Measurements from ENCODE around the gene SLC9B2.
"Not testable (repeated sequence)": the region's sequence is repeated elsewhere in the genome, so short reads cannot be mapped to it uniquely, and the experiment has no call there.

Gene SLC9B2

DNA sequence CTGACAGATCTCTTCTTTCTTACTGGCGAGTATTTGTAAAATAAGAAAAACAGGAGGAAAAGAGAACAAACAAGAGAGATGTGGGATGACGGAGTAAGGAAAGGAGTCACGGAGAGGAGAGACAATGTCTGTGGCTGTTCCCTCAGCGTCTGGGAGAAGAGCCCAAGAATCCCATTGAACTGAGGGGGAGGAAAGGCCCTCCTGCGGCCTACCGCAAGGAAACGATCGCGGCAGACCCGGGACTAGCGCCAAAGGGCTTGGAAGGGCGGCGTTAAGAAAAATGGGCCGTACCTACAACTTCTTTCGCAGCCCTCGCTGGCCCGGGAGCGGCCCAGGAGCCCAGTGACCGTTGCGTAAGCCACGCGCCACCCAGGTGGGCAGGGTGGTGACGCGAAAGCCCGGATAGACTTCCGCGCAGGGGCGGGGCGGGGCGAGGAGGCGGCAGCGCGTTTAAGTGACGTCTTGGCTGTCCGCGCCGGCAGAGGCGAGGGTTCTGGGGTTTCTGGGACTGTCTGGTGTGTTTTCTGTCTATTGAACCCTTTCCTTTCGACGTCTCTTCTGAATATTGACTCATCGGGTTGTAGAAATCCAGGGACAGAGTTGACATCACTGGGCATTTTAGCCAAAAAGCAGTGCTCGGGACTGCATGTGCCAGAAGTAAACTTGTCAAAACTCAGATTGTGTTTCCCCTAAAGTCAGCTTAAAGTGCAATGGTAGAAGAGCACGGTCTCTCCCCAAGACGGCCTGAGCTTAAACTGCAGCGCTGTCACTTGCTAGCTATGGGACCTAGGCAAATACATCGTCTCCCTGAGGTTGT lies 57.0 kb downstream of the SLC9B2 start, which contains the start of gene SLC9B1:
SLC9B1 (minus strand) TSS at position 398 of the 817 bp plus-strand sequence. CDS start 27,994 bp downstream, outside the sequence.
- peak; percentile 94 for DNase-seq (ENCODE audit: low spot score)

DNA sequence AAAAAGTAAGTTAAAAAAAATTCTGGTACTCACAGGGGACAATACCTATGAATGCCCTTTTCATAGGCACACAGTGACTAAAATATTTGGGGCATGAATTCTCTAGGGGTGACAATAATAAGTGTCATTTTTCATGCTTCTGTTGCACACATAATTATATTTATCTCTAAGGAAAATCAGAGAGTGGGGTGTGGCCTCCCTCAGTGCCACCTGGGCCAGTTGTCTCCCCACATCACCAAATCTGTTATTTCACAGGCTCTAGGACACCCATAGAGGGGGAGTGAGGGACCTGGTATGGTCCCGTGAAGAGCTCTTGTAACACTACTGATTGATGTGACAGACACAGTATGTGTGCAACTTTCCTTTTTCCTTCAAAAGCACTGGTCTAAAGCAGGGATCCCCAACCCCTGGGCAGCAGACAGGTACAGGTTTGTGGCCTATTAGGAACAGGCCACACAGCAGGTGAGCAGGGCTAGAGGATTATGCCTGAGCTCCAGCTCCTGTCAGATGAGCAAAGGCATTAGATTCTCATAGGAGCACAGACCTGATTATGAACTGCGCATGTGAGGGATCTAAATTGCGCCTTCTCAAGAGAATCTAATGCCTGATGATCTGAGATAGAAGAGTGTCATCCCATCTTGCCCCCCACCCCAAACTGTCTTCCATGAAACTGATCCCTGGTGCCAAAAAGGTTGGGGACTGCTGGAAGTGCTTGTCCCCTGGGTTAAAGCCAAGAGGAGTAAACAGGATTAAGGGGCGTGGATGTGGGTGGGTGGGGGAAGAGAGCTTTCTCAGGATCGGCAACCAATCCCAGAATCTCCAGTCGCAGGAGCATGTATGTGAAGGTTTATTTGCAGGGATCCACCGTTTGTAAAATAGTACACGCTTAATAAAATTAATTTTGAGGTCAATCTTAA lies 57.9 kb downstream of the SLC9B2 start:
- peak; percentile 40 for DNase-seq (ENCODE audit: low spot score)

DNA sequence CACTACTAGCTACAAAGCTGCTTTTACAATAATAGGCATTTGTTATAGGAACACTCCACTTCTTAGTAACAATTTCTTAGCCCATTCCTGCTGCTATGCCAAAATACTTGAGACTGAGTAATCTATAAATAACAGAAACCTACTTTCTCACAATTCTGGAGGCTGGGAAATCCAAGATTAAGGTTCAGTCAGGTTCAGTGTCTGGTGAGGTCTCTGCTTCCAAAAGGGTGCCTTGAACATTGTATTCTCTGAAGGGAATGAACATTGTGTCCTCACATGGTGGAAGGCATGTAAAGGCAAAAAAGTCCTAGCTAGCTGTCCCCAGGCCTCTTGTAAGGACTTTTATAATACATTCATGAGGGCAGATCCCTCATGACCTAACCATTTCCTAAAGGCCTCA lies 64.0 kb downstream of the SLC9B2 start:
- peak; percentile 36 for DNase-seq (ENCODE audit: low spot score)

DNA sequence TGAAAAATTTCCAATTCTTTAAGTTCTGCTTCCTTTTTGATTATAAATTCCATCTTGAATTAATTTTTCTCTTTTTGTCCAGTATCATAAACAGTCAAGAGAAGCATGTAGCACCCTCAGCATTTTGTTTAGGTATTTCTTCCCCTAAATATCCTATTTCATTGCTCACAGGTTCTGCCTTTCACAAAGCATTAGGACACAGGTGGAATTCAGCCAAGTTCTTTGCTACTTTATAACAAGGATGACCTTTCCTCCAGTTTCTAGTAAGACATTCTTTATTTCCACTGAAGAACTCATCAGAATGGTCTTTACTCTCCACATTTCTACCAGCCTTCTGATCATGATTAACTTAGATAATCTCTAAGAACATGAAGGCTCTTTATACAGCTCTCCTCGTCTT lies 64.5 kb downstream of the SLC9B2 start:
- no peak for DNase-seq (ENCODE audit: low spot score)

DNA sequence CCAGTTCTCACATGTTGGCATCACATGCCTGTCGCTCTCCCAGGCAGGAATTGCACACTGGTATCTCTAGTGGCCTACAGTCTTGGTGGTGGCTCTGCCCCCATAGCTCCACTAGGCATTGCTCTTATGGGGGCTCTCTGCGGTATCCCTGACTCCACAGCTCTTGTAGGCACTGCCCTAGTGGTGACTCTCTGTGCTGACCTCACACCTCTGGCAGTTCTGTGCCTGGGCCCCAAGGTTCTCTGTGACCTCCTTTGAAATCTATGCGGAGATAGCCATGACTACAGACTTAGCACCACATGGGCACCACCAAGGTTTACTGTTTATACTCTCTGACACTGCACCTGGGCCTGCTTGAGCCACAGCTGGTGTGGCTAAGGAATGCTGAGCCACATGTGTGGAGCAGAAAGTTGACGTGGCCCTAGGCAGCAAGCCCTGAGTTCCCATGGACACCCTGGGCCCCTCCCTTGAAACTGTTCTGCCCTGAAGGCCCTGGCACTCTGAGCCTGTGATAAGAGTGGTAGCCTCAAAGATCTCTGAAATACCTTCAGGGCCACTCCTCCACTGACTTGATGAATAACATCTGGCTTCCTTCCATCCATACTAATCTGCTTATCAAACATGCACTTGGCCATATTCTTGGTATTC lies 65.1 kb downstream of the SLC9B2 start:
- peak; percentile 87 for DNase-seq (ENCODE audit: low spot score)

DNA sequence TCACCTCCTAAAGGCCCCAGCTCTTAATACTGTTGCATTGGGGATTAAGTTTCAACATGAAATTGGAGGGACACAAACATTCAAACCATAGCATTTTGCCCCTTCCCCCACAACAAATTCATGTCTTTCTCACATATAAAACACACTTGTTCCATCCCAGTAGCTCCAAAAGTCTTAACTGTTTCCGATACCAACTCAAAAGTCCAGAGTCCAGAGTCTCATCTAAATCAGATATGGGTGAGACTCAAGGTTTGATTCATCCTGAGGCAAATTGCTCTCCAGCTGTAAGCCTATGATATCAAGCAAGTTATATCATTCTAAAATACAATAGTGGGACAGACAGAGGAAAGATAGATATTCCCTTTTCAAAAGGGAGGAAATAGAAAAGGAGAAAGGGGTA lies 65.8 kb downstream of the SLC9B2 start:
- DNase-seq (ENCODE audit: low spot score), result peak; percentile 30

DNA sequence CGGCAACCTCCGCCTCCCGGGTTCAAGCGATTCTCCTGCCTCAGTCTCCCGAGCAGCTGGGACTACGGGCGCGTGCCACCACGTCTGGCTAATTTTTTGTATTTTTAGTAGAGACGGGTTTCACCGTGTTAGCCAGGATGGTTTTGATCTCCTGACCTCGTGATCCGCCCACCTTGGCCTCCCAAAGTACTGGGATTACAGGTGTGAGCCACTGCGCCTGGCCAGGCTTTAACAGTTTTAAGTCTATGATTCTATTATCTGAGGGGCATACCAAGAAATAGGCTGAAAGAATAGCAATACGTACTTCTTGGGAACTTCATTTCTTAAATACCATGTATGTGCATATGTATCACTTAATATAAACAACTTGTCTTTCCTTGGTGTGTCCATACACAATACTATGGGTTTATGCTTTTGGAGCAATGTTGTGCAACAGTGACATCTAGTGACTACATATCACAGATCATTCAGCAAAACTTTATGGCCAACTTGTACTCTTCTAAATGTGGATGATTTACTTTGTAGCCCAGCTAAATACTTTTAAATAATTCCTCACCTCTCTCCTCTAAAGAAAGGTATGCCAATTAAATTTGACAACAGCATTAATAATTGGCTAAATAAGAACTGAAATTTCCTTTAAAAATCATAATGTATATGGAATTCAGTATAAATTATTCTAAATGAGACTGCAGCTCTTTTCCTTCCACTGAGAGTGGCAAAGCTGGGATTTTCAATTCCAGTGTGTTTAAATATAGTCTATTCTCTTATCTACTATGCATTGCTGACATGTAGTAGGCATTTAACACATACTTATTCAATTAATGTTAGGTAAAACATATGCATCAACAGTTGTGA lies 67.5 kb downstream of the SLC9B2 start:
- peak; percentile 86 for DNase-seq (ENCODE audit: low spot score)

DNA sequence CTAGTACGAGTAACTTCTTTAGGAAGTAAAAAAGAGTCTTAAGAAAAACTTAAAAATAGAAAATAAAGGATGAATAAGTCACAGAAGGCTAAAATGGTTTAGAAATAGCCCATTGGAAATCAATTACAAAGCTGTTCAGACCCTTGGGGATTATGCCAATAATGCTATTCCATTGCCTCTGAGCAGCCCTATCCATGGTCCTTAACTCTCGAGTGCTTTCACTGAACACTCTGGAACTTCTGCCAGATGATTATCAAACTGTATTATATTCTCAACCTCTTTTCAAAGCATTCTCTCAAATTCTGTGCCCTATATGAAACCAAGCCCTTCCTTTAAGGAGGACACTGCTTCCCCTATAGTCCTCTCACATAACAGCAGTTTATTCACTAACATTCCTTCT lies 74.0 kb downstream of the SLC9B2 start:
- DNase-seq (ENCODE audit: low spot score), result no peak

DNA sequence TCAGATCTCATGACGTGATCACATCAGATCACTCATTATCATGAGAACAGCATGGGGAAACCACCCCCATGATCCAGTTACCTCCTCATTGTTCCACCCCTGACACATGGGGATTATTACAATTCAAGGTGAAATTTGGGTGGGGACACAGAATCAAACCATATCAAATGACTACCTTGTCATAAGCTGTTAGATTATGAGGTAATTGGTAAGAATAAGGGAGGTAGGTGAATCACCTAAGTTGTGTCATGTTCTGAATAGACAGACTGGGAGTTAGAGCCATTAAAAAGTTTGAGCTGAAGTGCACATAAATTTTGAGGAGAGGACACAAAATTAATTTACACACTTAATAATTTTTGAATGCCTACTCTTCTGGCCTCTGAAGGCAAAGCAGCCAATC lies 81.8 kb downstream of the SLC9B2 start:
- no peak for DNase-seq (ENCODE audit: low spot score)

DNA sequence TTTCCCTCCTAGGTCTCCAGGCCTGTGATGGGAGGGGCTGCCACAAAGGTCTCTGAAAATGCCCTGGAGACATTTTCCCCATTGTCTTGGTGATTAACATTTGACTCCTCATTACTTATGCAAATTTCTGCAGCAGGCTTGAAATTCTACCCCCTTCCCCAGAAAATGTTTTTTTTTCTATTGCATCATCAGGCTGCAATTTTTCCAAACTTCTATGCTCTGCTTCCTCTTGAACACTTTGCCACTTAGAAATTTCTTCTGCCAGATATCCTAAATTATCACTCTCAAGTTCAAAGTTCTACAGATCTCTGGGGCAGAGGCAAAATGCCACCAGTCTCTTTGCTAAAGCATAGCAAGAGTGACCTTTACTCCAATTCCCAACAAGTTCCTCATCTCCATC lies 82.6 kb downstream of the SLC9B2 start:
- not testable (repeated sequence) for DNase-seq (ENCODE audit: low spot score)

DNA sequence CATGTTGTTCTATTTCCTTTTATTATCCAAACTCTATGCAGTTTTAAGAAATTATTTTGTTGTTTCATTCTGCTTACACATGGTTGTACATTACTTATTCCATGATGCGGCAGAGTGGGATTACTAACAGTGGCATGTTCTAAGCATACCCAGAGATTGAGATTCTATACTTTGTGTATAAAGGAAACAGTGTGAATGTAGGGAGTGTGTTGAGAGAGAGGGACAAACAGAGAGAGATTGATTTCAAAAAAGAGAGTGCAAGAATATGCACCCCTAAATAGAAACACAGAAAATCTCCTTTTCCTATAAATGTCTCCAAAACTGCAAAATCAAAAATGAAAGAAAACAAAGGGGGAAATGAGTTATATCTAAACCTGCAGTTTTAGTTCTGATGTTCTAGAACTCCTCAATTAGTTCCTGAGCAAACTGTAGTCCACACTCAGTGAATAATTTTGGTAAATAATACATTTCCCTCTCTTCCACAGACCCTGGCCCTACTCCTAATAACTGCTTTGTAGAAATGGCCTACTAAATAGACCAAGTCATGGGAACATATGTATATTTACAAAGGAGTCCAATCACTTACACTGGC lies 88.0 kb downstream of the SLC9B2 start:
- no peak for DNase-seq (ENCODE audit: low spot score)

DNA sequence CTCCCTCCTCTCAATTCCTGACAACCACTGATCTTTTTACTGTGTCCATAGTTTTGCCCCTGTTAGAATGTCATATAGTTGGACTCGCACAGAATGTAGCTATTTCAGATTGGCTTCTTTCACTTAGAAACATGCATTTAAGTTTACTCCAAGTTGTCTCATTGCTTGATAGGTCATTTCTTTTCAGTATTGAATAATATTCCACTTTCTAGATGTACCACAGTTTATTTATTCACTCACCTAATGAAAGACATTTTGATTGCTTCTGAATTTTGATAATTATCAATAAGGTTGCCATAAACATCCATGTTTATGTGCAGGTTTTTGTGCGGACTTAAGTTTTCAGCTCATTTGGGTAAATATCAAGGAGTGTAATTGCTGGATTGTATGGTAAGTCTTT lies 95.6 kb downstream of the SLC9B2 start:
- DNase-seq (ENCODE audit: low spot score), result no peak

Data from hematopoietic multipotent progenitor cell treated with erythropoietin and hydrocortisone succinate and interleukin-3 and kit ligand, for 17 days (in vitro differentiated cells).